ENCODE data around the gene ZNF433.

GRCh38 chr19:11973019-11973810 is 62.3 kb downstream of the ZNF433 start:
- TF ChIP-seq EZH2 (IDR thresholded peaks at IDR 0.05; ENCODE audit: insufficient read depth, poor library complexity, severe bottlenecking) (no peak), EZH2phosphoT487 (IDR thresholded peaks at IDR 0.05; ENCODE audit: insufficient read depth, low read depth) (no peak)
